NK-92 treated with Interleukin-12 subunit alpha and Interleukin-12 subunit beta, amount 100 ng/mL, for 24 hours (cell line): ENCODE measurements around the gene PRRT3.
"Not testable (repeated sequence)": the region's sequence is repeated elsewhere in the genome, so short reads cannot be mapped to it uniquely, and the experiment has no call there.

ENCODE experiments used
- DNase-seq: peaks from one replicate; lab custom pipeline; 2025; lab: John Stamatoyannopoulos, UW

PRRT3 gene

DNA sequence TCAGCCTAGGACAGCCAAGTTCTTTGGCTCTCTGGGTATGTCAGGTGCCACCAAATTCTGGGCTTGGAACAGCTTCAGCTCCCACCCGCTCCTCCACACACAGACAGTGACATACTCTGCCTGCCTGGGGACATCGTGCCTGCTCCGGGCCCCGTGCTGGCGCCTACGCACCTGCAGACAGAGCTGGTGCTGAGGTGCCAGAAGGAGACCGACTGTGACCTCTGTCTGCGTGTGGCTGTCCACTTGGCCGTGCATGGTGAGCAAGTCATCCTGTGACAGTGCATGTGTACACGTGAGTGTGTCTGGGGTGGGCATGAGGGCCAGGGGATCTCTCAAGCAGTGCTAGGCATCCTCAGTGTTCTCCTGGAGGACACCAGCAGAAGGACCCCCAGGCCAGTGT, 34.4 kb downstream of the PRRT3 start:
- no peak for DNase-seq

DNA sequence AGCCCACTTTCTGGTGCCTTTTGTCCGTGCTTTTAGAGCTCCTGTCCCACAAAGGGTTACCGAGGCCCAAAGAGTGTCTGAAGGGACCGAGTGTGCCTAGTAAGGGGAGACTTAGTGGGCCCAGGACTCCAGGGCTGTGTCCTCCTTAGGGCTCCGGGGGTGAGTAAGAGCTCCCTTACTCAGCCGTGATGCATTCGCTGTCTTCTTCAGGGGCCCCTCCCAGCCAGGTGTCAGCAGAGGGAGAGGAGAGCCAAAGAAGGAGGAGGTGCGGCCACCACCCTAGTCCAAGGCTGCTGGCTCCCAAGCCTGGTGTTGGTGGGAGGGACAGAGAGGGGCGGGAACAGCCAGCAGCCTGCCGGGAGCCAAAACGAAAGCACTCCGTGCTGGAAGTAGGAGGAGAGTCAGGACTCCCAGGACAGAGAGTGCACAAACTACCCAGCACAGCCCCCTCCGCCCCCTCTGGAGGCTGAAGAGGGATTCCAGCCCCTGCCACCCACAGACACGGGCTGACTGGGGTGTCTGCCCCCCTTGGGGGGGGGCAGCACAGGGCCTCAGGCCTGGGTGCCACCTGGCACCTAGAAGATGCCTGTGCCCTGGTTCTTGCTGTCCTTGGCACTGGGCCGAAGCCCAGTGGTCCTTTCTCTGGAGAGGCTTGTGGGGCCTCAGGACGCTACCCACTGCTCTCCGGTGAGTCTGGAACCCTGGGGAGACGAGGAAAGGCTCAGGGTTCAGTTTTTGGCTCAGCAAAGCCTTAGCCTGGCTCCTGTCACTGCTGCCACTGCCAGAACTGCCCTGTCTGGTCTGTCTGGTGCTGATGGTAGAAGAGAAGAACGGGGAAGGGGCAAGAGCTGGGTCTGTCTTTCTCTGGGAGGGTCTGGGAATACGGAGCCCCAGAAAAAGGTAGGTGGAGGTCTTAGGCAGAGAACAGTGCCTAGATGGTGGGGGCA, 35.2 kb downstream of the PRRT3 start, which contains the start of gene IL17RC:
Gene IL17RC, plus strand, starts transcription at position 365 of the 947 bp plus-strand sequence. Its CDS starts 218 bp downstream, at position 583.
- no peak for DNase-seq

DNA sequence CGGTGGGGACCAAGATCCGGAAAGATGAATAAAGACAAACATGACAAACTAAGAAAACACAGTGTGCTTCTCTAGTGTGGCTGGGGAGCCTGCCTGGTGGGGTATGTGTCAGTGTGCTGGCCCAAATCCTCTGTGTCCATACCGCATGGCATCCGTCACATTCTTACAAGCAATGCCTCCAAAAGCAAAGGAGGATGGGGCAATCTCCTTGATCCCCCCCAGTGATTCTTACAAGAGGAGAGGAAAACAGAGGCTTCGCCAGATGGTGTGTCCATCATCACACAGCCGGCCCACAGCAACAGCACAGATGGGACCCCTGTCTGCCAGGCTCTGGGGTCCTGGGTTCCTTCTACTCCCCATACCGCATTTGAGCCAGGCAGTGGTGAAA, 35.9 kb downstream of the PRRT3 start:
- no peak for DNase-seq

DNA sequence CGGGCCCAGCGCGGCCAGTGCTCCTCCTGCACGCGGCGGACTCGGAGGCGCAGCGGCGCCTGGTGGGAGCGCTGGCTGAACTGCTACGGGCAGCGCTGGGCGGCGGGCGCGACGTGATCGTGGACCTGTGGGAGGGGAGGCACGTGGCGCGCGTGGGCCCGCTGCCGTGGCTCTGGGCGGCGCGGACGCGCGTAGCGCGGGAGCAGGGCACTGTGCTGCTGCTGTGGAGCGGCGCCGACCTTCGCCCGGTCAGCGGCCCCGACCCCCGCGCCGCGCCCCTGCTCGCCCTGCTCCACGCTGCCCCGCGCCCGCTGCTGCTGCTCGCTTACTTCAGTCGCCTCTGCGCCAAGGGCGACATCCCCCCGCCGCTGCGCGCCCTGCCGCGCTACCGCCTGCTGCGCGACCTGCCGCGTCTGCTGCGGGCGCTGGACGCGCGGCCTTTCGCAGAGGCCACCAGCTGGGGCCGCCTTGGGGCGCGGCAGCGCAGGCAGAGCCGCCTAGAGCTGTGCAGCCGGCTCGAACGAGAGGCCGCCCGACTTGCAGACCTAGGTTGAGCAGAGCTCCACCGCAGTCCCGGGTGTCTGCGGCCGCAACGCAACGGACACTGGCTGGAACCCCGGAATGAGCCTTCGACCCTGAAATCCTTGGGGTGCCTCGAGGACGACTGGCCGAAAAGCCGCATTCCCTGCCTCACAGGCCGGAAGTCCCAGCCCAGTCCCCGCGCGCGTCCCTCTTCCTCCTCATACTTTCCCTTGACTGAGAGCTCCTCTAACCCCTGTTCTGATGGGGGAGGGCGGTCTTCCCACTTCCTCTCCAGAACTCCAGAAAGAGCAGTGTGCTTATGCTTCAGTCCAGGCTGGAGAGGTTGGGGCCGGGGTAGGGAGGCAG, 36.7 kb downstream of the PRRT3 start:
- DNase-seq = no peak

DNA sequence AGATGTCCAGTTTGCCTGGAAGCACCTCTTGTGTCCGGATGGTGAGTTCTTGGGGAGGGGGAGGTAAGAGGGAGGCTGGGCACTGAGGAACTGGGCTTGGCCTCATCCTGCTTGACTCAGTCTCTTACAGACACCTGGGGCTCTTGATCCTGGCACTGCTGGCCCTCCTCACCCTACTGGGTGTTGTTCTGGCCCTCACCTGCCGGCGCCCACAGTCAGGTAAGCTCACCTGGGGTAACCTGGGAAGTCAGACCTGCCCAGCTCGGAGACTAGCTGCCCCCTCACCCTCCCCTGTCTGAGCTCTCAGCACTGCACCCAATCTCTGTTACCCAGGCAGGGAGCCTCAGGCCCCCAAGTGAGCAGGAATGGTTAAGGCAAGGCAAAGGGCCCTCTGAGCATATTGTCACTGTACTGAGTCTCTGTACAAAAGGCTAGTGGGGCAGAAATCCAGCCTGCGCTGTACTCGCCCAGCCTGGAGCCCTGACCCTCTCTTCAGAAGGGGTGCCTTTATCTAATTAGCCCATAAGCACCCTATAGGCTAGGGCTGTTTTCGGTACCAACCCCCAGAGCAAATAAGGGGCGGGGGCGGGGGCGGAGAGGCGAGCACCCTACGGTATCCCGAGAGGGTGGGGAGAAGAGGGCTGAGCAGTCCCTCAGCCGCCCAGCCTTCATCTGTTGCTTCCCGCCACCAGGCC, 37.5 kb downstream of the PRRT3 start:
- no peak for DNase-seq

DNA sequence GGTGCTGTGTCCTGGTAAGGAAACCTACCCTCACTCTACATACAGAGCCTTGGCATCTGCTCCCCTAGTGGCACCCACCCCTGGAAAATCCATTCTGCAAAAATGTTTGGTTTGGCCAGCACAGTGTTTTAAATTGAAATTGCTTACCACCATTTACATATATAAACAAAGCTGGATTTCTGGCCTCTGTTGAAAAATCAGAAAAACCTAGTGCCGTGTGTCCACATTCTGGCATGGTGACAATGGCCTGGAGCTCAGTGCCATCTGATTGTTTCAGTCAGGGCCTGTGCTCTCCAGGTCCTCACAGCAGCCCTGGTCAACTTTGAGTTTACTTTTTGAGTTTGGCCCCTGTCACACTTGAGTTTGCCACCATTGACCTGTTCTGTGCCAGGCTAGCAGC, 38.2 kb downstream of the PRRT3 start:
- no peak for DNase-seq

DNA sequence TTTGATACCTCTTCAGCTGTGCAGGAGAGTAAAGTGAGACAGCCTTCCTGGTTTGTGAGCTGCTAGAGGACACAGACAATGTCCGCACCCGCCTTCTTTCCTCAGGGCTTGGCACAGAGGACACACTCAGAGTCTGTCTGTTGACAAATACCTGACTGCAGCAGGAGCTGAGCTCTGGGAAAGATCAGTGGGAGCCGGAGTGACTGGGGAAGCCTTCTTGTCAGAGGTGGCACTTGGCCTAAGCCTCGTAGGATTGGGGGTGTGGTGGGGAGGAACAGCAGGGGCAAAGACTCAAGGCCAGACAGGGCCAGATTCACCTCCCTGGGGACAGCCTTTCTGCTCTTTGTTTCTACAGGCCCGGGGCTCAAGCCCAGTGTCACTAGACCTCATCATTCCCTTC, 38.6 kb downstream of the PRRT3 start:
- no peak for DNase-seq

DNA sequence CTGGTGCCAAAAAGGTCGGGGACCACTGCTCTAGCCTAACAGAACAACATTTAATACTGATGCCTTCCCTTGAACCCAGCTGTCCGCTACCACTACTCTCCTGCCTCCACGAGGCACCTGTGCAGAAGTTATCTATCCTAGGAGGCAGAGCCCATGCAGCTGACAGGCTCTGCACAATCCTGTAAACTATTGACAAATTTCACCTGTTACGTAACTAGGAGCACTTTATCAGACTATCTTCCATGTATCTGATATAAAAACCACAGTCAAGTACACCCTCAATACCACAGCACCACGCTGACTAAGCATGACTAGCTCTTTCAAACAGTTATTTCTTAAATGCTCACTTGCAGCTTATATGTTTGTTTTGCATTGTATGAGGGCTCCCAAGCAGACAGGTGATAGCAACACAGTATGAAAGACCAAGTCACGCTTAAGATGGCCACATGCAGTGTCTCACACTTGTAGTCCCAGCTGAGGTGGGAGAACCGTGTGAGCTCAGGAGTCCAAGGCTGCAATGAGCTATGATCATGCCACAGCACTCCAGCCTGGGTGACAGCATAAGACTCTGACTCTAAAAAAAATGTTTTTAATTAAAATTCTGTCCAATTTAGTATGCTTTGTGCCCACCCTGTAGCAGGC, 39.8 kb downstream of the PRRT3 start:
- DNase-seq = peak; percentile 46

DNA sequence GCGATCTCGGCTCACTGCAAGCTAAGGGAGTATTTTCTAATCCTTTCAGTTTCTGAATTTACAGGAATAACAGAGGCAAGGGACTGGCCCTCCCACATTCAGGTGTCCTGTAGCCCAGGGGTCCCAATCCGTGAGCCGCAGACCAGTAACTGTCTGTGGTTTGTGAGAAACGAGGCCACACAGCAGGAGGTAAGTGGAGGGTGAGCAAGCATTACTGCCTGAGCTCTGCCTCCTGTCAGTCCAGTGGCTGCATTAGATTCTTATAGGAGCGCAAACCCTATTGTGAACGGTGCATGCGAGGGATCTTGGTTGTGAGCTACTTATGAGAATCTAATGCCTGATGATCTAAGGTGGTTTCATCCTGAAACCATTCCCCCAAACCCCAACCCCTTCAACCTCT, 40.3 kb downstream of the PRRT3 start:
- no peak for DNase-seq

DNA sequence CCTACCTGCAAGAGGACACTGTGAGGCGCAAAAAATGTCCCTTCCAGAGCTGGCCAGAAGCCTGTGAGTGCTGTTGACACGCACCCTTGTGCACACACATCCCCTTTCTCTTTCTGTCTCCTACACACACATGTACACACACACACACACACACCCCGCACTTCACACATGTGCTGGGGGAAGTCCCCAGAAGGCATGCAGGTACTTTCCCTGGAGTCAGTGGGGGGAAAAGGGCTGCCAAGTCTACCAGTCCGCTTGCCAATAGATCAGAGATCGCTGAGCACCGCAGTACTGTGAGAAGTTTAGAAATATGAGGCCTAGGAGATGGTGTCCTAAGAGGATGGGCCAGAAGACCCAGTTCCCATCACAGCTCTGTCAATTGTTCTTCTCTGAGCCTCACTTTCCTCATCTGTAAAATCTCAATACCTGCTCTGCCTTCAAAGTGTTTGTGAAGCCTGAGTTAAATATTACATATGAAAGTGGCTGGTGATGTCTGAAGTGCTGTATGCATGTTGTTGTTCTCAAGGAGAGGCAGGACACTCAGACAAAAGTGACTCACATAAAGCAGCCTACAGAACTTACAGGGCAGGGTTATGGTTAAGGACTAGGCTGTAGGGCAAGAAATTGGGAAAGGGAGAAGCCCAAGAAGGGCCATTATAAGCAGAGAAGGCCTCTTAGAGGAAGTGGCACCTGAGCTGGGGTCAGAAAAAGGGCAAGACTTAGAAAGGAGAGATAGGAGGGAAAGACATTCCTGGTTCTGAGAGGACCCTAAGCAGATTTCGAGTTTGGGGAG, 42.8 kb downstream of the PRRT3 start:
- DNase-seq = no peak

DNA sequence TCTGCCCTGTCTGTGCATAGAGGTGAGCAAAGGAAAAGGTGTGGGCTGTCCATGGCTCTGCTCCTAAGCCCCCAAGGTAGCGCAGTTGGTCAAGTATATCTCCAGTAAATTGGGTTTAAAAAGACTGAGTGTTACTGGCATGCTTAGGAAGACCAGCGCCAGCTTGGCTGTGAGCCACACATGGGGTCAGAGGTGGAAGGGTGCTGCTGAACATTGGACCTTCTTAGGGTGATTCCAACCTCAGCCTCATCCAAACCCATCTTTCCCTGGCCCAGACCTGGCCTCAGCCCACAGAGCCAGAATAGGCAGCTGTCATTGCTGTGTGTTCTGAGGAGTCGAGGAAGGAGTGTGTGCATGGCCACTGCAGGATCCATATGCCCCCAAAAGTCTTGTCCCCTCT, 43.9 kb downstream of the PRRT3 start:
- DNase-seq = no peak

DNA sequence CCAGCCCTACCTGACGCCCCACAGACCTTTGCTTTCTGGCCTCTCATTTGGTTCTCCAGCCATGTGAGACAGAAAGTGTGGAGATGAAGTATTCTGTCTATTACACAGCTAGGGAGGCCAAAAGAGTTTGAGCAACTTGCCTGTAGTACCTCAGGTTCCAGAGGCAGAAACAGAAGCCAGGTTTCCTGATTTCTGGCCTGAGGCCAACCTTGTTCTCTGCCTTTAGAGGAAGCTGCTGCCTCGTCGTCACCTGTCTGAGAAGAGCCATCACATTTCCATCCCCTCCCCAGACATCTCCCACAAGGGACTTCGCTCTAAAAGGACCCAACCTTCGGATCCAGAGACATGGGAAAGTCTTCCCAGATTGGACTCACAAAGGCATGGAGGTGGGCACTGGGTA, 45.7 kb downstream of the PRRT3 start:
- DNase-seq = no peak

DNA sequence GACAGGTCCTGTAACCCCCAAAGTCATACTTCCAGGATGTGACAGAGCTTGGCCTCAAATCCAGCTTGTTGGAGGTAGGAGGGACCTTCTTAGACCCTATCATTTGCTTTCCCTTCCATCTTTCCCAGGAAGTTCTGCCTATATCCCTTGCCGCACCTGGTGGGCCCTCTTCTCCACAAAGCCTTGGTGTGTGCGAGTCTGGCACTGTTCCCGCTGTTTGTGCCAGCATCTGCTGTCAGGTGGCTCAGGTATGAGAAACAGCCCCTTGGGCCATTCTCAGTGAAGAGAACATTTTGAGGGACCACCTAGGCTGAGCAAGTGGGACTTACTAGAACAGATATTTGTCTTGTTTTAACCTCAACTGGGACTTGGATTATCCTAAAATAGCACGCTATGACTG, 48.3 kb downstream of the PRRT3 start:
- no peak for DNase-seq

DNA sequence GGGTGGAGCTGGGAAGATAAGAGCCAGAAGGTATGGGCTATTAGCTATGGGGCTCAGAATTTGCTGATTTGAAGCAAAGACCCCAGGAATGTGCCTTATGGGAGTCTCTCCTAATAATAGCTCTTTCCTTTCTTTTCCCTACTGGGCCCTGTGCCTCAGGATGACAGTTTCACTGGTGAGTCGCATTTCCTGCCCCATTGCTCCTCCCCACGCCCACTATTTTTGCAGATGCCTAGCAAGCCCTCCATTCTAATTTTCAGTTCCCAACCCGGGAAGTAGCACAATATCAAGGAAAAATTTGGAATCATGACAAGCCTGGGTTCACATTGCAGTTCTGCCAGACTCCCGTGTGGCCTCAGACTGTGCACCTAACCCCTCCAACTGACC, 49.0 kb downstream of the PRRT3 start:
- no peak for DNase-seq

DNA sequence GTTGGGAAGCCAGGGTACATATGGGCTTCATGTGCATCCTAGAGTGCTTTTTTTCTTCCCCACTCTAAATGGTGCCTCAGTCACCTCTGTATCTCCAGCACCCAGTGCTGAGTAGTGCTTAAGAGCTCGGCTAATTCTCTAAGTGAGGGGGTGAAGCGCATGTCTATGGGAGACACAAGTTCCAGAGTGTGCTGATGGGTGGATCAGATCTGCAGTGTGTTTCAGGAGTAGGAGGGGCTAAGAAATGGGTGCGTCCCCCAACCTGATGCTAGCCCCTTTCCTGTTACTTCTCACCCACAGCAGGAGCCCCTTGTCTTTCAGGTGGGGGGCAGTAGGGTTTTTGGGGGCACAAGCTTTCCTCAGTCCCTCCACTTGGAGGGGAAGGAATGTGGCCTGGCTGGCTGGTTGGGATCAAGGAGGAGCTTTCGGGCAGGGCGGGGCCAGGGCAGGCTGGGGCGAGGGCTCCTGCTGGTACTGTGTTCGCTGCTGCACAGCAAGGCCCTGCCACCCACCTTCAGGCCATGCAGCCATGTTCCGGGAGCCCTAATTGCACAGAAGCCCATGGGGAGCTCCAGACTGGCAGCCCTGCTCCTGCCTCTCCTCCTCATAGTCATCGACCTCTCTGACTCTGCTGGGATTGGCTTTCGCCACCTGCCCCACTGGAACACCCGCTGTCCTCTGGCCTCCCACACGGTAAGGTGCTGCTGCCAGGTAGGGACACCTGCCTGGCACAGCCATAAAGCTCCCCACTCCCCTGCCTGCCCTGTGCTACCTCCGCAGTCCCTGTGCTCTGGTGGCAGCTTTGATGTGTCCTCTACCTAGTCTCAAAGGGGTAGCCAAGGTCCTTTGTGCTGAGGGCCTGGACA, 49.6 kb downstream of the PRRT3 start, which contains the start of gene IL17RE:
Gene IL17RE, plus strand, starts transcription at position 477 of the 866 bp plus-strand sequence. Its CDS starts 85 bp downstream, at position 562.
- no peak for DNase-seq

DNA sequence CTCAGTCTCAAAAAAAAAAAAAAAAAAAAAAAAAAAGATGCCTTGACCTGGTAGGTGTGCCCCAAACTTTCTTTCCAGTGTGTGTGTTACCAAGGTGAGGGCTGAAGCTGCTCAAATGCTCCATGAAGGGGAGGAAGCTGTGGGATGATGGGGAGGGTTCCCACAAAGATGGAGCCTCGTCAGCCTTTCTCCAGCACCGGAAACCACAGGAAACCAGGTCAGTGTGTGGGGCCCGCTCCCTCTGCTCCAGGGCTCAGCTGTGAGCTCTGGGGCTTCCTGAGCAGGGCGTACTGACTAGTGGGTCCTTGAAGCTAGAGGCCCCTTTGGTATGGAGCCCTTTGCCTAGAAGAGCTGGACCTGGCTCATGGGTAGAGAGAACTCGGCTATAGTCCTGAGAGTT, 50.2 kb downstream of the PRRT3 start:
- no peak for DNase-seq

DNA sequence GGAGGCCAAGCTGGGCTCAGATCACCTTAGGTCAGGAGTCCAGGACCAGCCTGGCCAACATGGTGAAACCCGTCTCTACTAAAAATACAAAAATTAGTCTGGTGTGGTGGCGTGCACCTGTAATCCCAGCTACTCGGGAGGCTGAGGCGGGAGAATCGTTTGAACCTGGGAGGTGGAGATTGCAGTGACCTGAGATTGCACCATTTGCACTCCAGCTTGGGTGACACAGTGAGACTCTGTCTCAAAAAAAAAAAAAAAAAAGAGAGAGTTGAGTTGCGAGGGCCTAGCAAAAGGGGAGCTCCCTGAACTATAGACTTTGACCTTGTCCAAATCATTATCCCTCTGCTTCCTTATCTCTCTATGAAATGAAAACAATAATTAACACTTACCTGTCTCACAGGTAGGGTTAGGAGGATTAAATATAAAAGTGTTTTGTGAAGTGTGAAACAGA, 51.2 kb downstream of the PRRT3 start:
- not testable (repeated sequence) for DNase-seq

DNA sequence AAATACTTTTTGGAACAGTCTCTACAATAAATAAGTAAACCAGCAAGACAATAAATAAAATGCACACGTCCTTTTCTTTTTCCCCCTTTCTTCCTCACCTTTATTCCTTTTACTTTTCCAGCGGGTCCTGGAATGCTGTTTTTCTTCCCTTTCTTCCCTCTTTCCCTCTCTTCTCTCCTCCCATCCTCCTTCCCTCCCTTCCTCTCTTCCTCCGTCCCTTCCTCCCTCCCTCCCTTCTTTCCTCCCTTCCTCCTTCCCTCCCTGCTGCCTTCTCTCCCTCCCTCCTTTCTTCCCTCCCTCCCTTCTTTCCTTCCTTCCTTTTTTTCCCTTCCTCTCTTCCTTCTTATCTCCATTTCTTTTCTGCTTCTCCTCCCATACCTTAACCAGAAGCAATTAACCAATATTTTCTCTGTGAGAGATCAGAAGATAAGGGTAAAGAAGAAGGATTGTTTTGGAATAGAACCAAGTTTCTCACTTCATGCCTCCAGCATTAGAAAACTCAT, 52.9 kb downstream of the PRRT3 start:
- no peak for DNase-seq

DNA sequence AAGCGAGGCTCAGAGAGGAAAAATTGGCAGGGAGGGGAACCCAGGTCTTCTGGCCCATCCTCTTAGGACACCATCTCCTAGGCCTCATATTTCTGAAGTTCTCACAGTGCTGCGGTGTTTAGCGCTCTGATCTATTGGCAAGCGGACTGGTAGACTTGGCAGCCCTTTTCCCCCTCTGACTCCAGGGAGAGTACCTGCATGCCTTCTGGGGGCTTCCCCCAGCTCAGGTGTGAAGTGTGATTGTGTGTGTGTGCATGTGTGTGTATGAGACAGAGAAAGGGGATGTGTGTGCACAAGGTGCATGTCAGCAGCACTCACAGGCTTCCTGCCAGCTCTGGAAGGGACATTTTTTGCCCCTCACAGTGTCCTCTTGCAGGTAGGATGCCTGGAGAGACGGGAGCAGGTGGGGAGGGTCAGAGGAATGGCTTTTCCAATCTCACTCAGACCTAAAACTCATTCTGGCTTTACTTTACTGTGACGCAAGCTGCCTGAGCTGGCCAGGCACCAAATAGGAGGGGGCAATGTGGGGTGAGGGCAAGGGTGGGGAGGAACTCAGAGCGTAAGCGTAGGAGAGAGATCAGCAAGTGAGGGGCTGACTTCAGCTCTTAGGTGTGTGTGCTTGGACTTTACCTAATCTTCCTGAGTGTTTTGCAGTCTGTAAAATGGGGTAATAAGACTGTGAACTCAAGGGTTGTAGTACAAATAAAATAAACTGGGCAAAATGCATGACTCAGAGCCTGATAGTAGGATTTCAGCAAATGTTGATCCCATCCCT, 53.6 kb downstream of the PRRT3 start:
- DNase-seq = no peak
